Measurements from ENCODE around the gene CIROP. TPM values are rescaled to one million over a fixed set of nuclear protein-coding genes. Genes with fewer than 3 reads are reported as not detected.

Gene CIROP
- total and polyA plus RNA-seq, 9 of the 15 experiments (the other 6 are each of a cell fraction or from before 2014, with no cell fraction given): not detected

DNA sequence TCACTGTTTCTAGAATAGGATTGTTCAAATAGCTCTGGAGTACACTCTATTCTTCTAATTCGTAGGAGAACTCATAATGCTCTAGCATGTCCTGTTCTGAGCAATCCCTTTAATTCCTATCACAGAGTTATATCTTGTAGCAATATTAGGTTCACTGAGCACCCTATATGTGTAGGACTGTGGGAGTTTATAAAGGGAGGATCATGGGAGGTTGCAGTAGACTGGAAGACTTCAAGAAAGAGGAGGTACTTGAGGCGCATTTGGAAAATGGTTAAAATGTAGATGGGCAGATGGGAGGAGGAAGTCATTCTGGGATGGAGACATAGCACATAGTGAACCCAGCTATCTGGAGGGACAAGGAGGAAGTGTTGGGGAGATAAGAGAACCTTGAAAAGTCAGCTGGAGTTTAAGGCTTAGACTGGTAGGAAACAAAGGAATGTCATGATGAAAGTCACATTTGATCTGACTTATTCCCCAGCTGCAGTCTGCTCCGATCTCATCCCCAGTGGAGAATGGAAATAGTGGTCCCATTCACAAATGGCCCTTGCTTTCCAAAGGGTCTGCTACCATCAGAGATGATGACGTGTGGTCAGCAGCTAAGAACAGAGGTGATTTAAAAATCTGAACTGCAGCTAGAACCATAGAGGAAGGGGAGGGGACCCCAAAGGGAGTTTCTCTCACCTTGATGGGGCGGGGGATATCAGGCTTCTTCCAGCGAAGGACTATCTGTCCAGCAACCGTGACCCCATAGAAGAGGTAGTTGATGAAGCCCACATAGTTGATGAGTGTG is 24.4 kb upstream of the CIROP start (continued):
- TF ChIP-seq HDAC3 (IDR thresholded peaks at IDR 0.05; ENCODE audit: borderline replicate concordance, partially characterized antibody): no peak
- TF ChIP-seq NR4A1 (CRISPR knock-in tag; IDR thresholded peaks at IDR 0.05): no peak
- TF ChIP-seq NR4A1 (tag; IDR thresholded peaks at IDR 0.05): no peak
- 0 out of 4 replicates have a peak, but pooled peaks of 1 of the 2 experiments have one; percentile 28 for TF ChIP-seq FOXK2 (conservative IDR thresholded peaks at IDR 0.05 in 1 of 2, IDR thresholded peaks at IDR 0.05 in 1 of 2; ENCODE audit: low read depth in 2 of 2)
- TF ChIP-seq ZNF668 (CRISPR knock-in tag; IDR thresholded peaks at IDR 0.05): no peak
- TF ChIP-seq, protein P1, sequence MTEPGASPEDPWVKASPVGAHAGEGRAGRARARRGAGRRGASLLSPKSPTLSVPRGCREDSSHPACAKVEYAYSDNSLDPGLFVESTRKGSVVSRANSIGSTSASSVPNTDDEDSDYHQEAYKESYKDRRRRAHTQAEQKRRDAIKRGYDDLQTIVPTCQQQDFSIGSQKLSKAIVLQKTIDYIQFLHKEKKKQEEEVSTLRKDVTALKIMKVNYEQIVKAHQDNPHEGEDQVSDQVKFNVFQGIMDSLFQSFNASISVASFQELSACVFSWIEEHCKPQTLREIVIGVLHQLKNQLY (CRISPR knock-in tag; conservative IDR thresholded peaks at IDR 0.05): no peak
- TF ChIP-seq PHF21A (IDR thresholded peaks at IDR 0.05; ENCODE audit: borderline replicate concordance, low read depth): no peak
- TF ChIP-seq SRSF3 (IDR thresholded peaks at IDR 0.05; ENCODE audit: insufficient read depth, low read length): no peak
- TF ChIP-seq, protein P2, sequence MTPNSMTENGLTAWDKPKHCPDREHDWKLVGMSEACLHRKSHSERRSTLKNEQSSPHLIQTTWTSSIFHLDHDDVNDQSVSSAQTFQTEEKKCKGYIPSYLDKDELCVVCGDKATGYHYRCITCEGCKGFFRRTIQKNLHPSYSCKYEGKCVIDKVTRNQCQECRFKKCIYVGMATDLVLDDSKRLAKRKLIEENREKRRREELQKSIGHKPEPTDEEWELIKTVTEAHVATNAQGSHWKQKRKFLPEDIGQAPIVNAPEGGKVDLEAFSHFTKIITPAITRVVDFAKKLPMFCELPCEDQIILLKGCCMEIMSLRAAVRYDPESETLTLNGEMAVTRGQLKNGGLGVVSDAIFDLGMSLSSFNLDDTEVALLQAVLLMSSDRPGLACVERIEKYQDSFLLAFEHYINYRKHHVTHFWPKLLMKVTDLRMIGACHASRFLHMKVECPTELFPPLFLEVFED (CRISPR knock-in tag; conservative IDR thresholded peaks at IDR 0.05): no peak
- TF ChIP-seq MTA3 (IDR thresholded peaks at IDR 0.05; ENCODE audit: borderline replicate concordance): no peak
- TF ChIP-seq, protein P3, sequence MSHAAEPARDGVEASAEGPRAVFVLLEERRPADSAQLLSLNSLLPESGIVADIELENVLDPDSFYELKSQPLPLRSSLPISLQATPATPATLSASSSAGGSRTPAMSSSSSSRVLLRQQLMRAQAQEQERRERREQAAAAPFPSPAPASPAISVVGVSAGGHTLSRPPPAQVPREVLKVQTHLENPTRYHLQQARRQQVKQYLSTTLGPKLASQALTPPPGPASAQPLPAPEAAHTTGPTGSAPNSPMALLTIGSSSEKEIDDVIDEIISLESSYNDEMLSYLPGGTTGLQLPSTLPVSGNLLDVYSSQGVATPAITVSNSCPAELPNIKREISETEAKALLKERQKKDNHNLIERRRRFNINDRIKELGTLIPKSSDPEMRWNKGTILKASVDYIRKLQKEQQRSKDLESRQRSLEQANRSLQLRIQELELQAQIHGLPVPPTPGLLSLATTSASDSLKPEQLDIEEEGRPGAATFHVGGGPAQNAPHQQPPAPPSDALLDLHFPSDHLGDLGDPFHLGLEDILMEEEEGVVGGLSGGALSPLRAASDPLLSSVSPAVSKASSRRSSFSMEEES (CRISPR knock-in tag; IDR thresholded peaks at IDR 0.05): no peak
- TF ChIP-seq, protein P4, sequence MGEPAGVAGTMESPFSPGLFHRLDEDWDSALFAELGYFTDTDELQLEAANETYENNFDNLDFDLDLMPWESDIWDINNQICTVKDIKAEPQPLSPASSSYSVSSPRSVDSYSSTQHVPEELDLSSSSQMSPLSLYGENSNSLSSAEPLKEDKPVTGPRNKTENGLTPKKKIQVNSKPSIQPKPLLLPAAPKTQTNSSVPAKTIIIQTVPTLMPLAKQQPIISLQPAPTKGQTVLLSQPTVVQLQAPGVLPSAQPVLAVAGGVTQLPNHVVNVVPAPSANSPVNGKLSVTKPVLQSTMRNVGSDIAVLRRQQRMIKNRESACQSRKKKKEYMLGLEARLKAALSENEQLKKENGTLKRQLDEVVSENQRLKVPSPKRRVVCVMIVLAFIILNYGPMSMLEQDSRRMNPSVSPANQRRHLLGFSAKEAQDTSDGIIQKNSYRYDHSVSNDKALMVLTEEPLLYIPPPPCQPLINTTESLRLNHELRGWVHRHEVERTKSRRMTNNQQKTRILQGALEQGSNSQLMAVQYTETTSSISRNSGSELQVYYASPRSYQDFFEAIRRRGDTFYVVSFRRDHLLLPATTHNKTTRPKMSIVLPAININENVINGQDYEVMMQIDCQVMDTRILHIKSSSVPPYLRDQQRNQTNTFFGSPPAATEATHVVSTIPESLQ (CRISPR knock-in tag; IDR thresholded peaks at IDR 0.05): 0 out of 2 replicates have a peak, but pooled peaks have one; percentile 79
- TF ChIP-seq, protein P5, sequence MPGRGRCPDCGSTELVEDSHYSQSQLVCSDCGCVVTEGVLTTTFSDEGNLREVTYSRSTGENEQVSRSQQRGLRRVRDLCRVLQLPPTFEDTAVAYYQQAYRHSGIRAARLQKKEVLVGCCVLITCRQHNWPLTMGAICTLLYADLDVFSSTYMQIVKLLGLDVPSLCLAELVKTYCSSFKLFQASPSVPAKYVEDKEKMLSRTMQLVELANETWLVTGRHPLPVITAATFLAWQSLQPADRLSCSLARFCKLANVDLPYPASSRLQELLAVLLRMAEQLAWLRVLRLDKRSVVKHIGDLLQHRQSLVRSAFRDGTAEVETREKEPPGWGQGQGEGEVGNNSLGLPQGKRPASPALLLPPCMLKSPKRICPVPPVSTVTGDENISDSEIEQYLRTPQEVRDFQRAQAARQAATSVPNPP (IDR thresholded peaks at IDR 0.05; ENCODE audit: borderline replicate concordance, insufficient read depth, insufficient read length): no peak
- no peak for TF ChIP-seq SMARCB1 (IDR thresholded peaks at IDR 0.05; ENCODE audit: insufficient read length, low read depth)
- no peak for TF ChIP-seq TCF7L2 (IDR thresholded peaks at IDR 0.05; ENCODE audit: low read depth, low read length)
- no peak for TF ChIP-seq U2AF2 (optimal IDR thresholded peaks at IDR 0.05; ENCODE audit: low read depth, low read length)
- TF ChIP-seq PHTF2 (CRISPR knock-in tag; IDR thresholded peaks at IDR 0.05): no peak
- no peak for TF ChIP-seq MYC (IDR thresholded peaks at IDR 0.05; ENCODE audit: low read depth, low read length)
- TF ChIP-seq MYC (CRISPR knock-in tag; IDR thresholded peaks at IDR 0.05; ENCODE audit: borderline replicate concordance, low read depth): no peak
- TF ChIP-seq TCF7 (IDR thresholded peaks at IDR 0.05; ENCODE audit: borderline replicate concordance): no peak
- TF ChIP-seq POLR2A (conservative IDR thresholded peaks at IDR 0.05): no peak
- no peak for TF ChIP-seq HDGF (IDR thresholded peaks at IDR 0.05)

Measured in K562 (cell line).